ENCODE data around the gene GJB5.

DNA sequence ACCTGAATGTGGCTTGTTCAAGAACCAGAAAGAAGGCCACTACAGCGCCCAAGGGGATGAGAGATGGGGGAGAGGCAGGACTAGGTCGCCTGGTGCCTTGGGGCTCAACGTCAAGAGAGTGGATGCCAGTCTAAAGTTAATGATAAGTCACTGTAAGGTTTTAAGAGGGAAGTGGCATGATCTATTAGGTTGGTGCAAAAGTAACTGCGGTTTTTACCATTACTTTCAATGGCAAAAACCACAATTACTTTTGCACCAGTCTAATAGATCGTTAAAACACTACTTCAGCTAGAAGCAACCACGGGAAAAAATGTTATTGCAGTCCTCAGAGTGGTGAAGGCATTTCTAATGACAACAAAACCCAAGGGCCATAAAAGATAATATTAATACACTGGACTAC, 23.5 kb downstream of the GJB5 start:
- TF ChIP-seq, protein P1, sequence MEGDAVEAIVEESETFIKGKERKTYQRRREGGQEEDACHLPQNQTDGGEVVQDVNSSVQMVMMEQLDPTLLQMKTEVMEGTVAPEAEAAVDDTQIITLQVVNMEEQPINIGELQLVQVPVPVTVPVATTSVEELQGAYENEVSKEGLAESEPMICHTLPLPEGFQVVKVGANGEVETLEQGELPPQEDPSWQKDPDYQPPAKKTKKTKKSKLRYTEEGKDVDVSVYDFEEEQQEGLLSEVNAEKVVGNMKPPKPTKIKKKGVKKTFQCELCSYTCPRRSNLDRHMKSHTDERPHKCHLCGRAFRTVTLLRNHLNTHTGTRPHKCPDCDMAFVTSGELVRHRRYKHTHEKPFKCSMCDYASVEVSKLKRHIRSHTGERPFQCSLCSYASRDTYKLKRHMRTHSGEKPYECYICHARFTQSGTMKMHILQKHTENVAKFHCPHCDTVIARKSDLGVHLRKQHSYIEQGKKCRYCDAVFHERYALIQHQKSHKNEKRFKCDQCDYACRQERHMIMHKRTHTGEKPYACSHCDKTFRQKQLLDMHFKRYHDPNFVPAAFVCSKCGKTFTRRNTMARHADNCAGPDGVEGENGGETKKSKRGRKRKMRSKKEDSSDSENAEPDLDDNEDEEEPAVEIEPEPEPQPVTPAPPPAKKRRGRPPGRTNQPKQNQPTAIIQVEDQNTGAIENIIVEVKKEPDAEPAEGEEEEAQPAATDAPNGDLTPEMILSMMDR (IDR thresholded peaks at IDR 0.05; ENCODE audit: poor library complexity, severe bottlenecking) = no peak
- TF ChIP-seq POLR2AphosphoS5 (IDR thresholded peaks at IDR 0.05) (no peak), EZH2 (IDR thresholded peaks at IDR 0.05; ENCODE audit: borderline replicate concordance, insufficient read depth, low read length, poor library complexity, severe bottlenecking) (no peak), SMC3 (conservative IDR thresholded peaks at IDR 0.05; ENCODE audit: poor library complexity) (no peak), TAF1 (IDR thresholded peaks at IDR 0.05; ENCODE audit: low read depth) (no peak), RAD21 (conservative IDR thresholded peaks at IDR 0.05) (no peak), MXI1 (conservative IDR thresholded peaks at IDR 0.05; ENCODE audit: poor library complexity, severe bottlenecking) (no peak)

Measured in neural cell (in vitro differentiated cells).